ENCODE results near the gene LHX1.

The LHX1 gene

DNA sequence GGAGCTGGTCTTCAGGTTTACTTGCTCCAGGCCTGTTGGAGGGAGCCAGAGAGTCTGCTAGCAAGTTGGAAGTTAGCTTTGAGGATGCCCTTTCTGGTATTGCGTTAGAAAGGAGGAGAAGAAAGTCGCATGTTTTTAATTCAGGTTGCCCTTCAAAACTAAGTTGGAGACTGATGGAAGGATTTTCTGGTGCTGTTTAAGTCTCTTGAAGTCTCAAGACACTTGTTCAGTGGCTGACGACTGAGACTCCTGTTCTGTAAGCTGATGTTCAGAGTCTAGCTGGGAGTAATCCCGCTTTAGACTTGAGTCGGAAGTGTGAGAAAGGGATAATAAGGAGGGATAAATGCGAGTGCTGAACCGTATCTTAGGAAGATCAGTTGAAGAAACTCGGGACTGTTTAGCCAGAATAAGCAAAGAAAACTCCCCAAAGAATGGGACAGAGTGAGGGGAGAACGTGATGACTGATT, 12.2 kb downstream of the LHX1 start:
- no peak for TF ChIP-seq CTCF (conservative IDR thresholded peaks at IDR 0.05; ENCODE audit: low read length)
- H3K4me3 ChIP-seq (ENCODE audit: low read length), result peak overlapping the region; percentile 89
- no peak for DNase-seq (ENCODE audit: low read depth)

- no peak for DNase-seq (ENCODE audit: low read depth)
- no peak for TF ChIP-seq CTCF (conservative IDR thresholded peaks at IDR 0.05; ENCODE audit: low read length)
- peak overlapping the region; percentile 89 for H3K4me3 ChIP-seq (ENCODE audit: low read length)
These were observed 12.8 kb downstream of the LHX1 start for GRCh38 chr17:36950027-36950426.

DNA sequence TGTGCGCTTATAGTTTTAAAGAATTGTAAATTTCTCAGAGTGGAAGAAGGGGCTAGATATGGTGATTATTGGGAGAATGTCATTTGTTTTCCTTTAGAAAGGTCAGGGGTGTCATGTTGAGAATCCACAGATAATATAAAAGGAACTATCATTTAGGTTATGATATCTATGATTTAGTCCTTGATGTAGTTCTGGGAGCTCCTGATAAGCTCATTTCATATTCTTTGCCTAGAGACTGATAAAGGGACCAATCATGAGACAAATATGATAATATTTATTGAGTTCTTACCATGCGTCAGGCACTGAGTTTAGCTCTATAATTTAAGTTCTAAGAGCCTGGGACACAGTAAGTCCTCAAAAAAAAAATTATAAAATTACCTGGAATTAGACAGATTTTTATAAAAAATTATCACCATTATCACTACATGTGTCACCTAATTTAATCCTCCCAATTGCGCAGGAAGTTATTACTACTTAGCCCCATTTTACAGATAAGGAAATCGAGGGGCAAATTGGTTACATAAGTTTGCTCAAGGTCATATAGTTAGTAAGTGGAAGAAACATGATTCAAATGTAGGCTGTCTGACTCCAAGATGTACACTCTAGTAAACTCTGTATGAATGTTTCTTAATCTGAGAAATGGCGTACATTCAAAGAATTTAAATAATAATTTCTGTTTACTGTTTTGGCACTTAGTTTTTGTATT, 14.0 kb downstream of the LHX1 start:
- no peak for TF ChIP-seq CTCF (conservative IDR thresholded peaks at IDR 0.05; ENCODE audit: low read length)
- DNase-seq (ENCODE audit: low read depth), result no peak
- H3K4me3 ChIP-seq (ENCODE audit: low read length), result no peak overlapping the region

GRCh38 chr17:36971508-36971907, 34.2 kb downstream of the LHX1 start:
- H3K4me3 ChIP-seq (ENCODE audit: low read length), result no peak overlapping the region
- DNase-seq (ENCODE audit: low read depth), result no peak
- TF ChIP-seq CTCF (conservative IDR thresholded peaks at IDR 0.05; ENCODE audit: low read length), result no peak

DNA sequence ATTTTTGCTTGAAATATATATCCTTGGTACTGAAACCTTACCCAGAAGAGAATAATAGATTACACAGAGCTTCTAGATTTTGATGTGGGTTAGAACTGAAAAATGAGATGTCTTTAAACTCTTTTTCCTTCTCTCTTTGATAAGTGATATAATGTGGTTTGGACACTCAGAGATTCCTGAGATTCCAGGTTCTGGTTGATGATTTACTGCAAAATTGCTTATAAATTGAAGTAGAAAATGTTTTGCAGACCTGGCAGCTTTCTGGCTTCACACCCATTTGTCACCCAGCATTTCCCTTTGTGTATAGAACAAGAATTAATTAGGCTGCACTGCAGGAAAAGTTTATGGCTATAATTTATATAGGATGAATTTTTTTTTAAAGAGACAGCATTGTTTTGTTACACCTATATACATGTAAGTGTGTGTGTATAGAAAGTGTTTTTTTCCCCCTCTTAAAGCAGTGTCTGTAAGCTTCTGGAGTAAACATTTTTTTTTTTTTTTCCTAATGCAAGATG, 35.0 kb downstream of the LHX1 start:
- H3K4me3 ChIP-seq (ENCODE audit: low read length), result no peak overlapping the region
- DNase-seq (ENCODE audit: low read depth), result no peak
- TF ChIP-seq CTCF (conservative IDR thresholded peaks at IDR 0.05; ENCODE audit: low read length), result no peak

- TF ChIP-seq CTCF (conservative IDR thresholded peaks at IDR 0.05; ENCODE audit: low read length), result no peak
- H3K4me3 ChIP-seq (ENCODE audit: low read length), result no peak overlapping the region
- no peak for DNase-seq (ENCODE audit: low read depth)
These were observed 35.6 kb downstream of the LHX1 start for GRCh38 chr17:36972905-36973304.

DNA sequence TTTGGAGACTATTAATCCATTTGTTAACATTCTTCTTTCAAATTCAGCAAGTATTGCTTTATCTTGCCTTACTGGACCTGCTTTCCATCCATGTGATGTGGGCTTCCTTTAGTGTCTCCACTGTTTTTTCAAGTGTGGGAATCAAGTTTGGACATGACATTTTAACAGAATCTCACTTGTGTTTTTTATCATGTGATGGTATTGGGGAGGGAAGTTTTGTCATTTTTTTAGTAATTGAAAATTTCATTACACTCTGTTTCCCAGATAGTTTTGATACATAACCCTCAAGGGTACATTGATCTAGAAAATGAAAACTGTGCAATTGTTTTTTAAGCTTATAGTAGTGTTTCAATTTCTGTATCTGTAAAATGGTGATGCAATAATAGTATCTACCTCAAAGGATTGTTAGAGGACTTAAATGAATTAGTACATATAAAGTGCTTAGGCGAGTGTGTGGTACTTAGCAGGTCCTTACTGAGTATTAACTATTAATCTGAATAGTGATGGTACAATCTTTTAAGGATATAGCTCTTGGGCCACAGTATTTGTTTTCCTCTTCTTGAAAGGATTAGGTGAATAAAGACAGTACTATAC, 38.7 kb downstream of the LHX1 start:
- no peak for DNase-seq (ENCODE audit: low read depth)
- no peak overlapping the region for H3K4me3 ChIP-seq (ENCODE audit: low read length)
- TF ChIP-seq CTCF (conservative IDR thresholded peaks at IDR 0.05; ENCODE audit: low read length), result no peak
